Activated CD8-positive, alpha-beta T cell treated with anti-CD3 and anti-CD28 coated beads, Interleukin-2, amount 10 ng/mL, durations not matched to agents 7 days and 5 days (primary cell): ENCODE data around the gene TMEM14C. TPM values are rescaled to one million over a fixed set of nuclear protein-coding genes. Genes with fewer than 3 reads are reported as not detected.
"Not testable (repeated sequence)": the region's sequence is repeated elsewhere in the genome, so short reads cannot be mapped to it uniquely, and the experiment has no call there.

Experiments used
- ATAC-seq: fragments of 150-1000 bp; cut with Tn5 transposase; one replicate; pipeline ENCODE4 v1.10.0; 2021; ENCODE audit warnings: moderate library complexity
- CTCF ChIA-PET: fragments of 350-600 bp; sonication (Branson Sonifier 250); formaldehyde crosslinking; loops from one replicate; lab custom pipeline; 2021; ENCODE audit warnings: antibody characterized with exemption; lab: Charles Lee
- POLR2A ChIA-PET: fragments of 350-600 bp; sonication (Branson Sonifier 250); formaldehyde crosslinking; loops from one replicate; lab custom pipeline; 2021; ENCODE audit warnings: antibody characterized with exemption; lab: Charles Lee
- DNase-seq: peaks from one replicate; pipeline ENCODE4 v3.0.0-alpha.2; 2020
- H3K27ac Mint-ChIP-seq: one replicate; pipeline ENCODE4 v1.8.0; 2021; ENCODE audit warnings: mild to moderate bottlenecking, mixed read lengths
- H3K27me3 Mint-ChIP-seq: one replicate; pipeline ENCODE4 v1.8.0; 2021; ENCODE audit warnings: low read depth, mixed read lengths
- H3K36me3 Mint-ChIP-seq: one replicate; pipeline ENCODE4 v1.8.0; 2021; ENCODE audit warnings: low read depth, mixed read lengths
- H3K4me1 Mint-ChIP-seq: one replicate; pipeline ENCODE4 v1.8.0; 2021; ENCODE audit warnings: low read depth, mixed read lengths
- H3K4me3 Mint-ChIP-seq: one replicate; pipeline ENCODE4 v1.8.0; 2021; ENCODE audit warnings: mild to moderate bottlenecking, mixed read lengths
- H3K9me3 Mint-ChIP-seq: one replicate; pipeline ENCODE4 v1.8.0; 2022; ENCODE audit warnings: mixed read lengths; ENCODE audit not compliant: insufficient read depth
- total RNA-seq, 2 experiments: library from RNA; stranded (reverse); gene quantifications; one replicate each; pipeline ENCODE4 v1.2.3, GENCODE V29; 2021

The TMEM14C gene
- total RNA-seq, 2 experiments from 2014 or later, result 35.9 to 39.2 TPM

- peaks cover 8% of the 10 kb centered on the region for H3K36me3 Mint-ChIP-seq
- DNase-seq (no peak), ATAC-seq (no peak)
- H3K4me1 Mint-ChIP-seq, result peaks cover 17% of the 10 kb centered on the region
- no peaks in the 10 kb centered on the region for H3K27me3 Mint-ChIP-seq
- H3K27ac Mint-ChIP-seq, result no peak overlapping the region
- ChIA-PET POLR2A (interaction anchor here (1.1 to 2.0 kb wide), 2 partner anchors 21 to 23 kb away, joined by 3 to 7 read pairs; no protein-coding TSS in a partner anchor), CTCF (interaction anchor here (1.1 to 1.4 kb wide), 2 partner anchors 17 to 21 kb away, joined by 4 to 5 read pairs; no protein-coding TSS in a partner anchor)
- no peaks in the 10 kb centered on the region for H3K9me3 Mint-ChIP-seq
- H3K4me3 Mint-ChIP-seq, result no peak overlapping the region
Measured at GRCh38 chr6:10742251-10742650, 19.4 kb downstream of the TMEM14C start.

- ChIA-PET POLR2A (no interaction called here), CTCF (interaction anchor here (1.1 kb wide), 1 partner anchor 22 kb away, joined by 4 read pairs; no protein-coding TSS in a partner anchor)
- DNase-seq (no peak), ATAC-seq (no peak)
- Mint-ChIP-seq H3K9me3 (no peaks in the 10 kb centered on the region), H3K36me3 (peaks cover 15% of the 10 kb centered on the region), H3K27ac (no peak overlapping the region), H3K4me1 (peaks cover 18% of the 10 kb centered on the region), H3K4me3 (no peak overlapping the region), H3K27me3 (no peaks in the 10 kb centered on the region)
Measured at GRCh38 chr6:10743515-10743914, 20.6 kb downstream of the TMEM14C start.

- H3K27me3 Mint-ChIP-seq, result no peaks in the 10 kb centered on the region
- H3K4me1 Mint-ChIP-seq, result peaks cover 34% of the 10 kb centered on the region
- peaks cover 22% of the 10 kb centered on the region for H3K36me3 Mint-ChIP-seq
- ATAC-seq (no peak), DNase-seq (no peak)
- no peak overlapping the region for H3K4me3 Mint-ChIP-seq
- H3K9me3 Mint-ChIP-seq, result no peaks in the 10 kb centered on the region
- no peak overlapping the region for H3K27ac Mint-ChIP-seq
- ChIA-PET POLR2A (interaction anchor here (0.5 kb wide), 1 partner anchor 93 kb away, joined by 3 read pairs; the partner anchor contains the start of gene MAK), CTCF (no interaction called here)
Measured at GRCh38 chr6:10745116-10745515, 22.2 kb downstream of the TMEM14C start.

DNA sequence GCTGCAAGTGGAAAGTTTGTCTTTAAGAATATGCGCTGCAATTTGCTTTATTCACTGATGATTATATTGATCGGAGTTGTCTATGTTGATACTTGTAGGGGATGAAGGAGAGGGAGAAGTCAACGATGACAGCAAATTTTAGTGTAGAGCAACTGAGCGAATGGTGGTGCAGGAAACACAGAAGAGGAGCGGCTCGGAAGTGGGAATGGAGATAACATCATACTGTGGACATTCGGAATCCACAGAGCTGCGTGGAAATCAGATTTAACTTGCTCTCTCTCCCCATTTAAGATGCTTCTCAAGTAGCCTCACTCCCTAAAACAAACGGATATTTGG, 24.0 kb downstream of the TMEM14C start:
- Mint-ChIP-seq H3K4me1 (peaks cover 45% of the 10 kb centered on the region), H3K27me3 (no peaks in the 10 kb centered on the region), H3K4me3 (peak overlapping the region; percentile 96), H3K27ac (peak overlapping the region; percentile 95), H3K36me3 (peaks cover 33% of the 10 kb centered on the region), H3K9me3 (no peaks in the 10 kb centered on the region)
- ChIA-PET POLR2A (interaction anchor here (0.6 to 3.9 kb wide), 7 partner anchors 9 to 219 kb away, joined by 3 to 39 read pairs (median 3); partner anchors contain the start of genes C6orf52, PAK1IP1 and TMEM14C), CTCF (interaction anchor here (0.6 to 2.1 kb wide), 9 partner anchors 13 to 268 kb away, joined by 3 to 11 read pairs (median 4); partner anchors contain the start of genes C6orf52, PAK1IP1 and TMEM14C)
- no peak for DNase-seq
- no peak for ATAC-seq

DNA sequence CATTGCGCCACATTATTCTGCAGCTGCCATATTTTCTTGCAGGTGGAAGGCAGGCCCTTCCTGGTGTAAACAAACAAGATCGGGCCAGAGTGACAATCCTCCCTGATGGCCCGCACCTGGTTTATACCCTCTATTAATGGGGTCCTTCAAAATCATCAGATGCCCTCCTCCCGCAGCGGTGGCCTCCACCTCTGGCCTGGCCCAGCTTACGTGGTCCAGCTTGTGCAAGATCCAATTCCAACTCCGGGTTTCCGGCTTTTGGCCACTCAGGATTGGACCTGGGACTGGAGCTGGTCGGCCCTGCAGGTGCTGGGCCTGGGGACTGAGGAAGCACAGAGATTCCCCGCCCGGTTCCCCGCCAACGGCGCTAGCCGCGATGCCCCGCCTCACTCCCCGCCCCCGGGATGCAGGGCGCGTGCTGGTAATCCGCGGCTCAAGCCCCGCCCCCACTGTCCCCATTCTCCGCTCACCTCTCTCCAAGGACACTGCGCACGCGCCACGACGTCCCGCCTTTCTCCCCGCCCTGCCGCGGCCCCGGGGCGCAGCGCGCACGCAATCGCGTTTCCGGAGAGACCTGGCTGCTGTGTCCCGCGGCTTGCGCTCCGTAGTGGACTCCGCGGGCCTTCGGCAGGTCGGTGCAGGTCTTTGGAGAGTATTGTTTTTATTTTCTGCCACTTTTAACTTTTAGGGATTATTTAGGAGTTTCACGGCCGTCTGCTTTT, 24.5 kb downstream of the TMEM14C start, which contains the start of gene TMEM14B:
TMEM14B (plus strand) TSS at position 555 of the 722 bp plus-strand sequence. CDS start 1,441 bp downstream, outside the sequence.
- Mint-ChIP-seq H3K4me1 (peaks cover 45% of the 10 kb centered on the region), H3K36me3 (peaks cover 31% of the 10 kb centered on the region), H3K27ac (peak within 1 kb of the TSS; percentile 95), H3K27me3 (no peaks in the 10 kb centered on the region), H3K4me3 (peak within 1 kb of the TSS; percentile 96), H3K9me3 (no peaks in the 10 kb centered on the region)
- ChIA-PET CTCF (interaction anchor here (0.6 to 2.1 kb wide), 9 partner anchors 12 to 269 kb away, joined by 3 to 11 read pairs (median 4); partner anchors contain the start of genes C6orf52, PAK1IP1 and TMEM14C), POLR2A (interaction anchor here (0.5 to 3.9 kb wide), 11 partner anchors 10 to 673 kb away, joined by 3 to 39 read pairs (median 3); partner anchors contain the start of genes C6orf52, PAK1IP1 and TMEM14C)
- ATAC-seq, result peak; percentile 97
- DNase-seq, result peak; percentile 100

DNA sequence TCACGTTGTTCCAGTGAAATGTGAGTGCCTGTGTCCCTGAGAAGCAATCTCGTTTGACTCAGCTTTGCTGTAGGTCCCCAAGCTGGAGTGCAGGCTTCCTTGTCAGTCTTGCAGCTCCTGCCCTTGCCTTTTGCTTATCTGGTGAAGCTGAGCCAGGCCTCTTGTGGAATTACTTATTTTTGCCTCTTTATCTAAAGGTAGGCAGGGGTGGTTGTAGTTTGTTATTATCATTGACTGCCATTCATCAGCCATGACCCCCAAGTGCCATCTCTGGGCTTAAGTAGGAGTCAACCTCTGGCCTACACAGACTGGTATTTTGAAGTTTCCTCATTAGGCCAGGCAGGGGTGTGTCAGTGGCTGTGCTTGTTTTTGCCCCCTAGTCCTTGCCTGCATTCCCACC, 26.9 kb downstream of the TMEM14C start:
- ATAC-seq (no peak), DNase-seq (no peak)
- Mint-ChIP-seq H3K4me3 (no peak overlapping the region), H3K36me3 (peaks cover 45% of the 10 kb centered on the region), H3K4me1 (peaks cover 45% of the 10 kb centered on the region), H3K27ac (peak overlapping the region; percentile 22), H3K27me3 (no peaks in the 10 kb centered on the region), H3K9me3 (no peaks in the 10 kb centered on the region)
- ChIA-PET POLR2A (interaction anchor here (3.9 kb wide), 1 partner anchor 29 kb away, joined by 39 read pairs; the partner anchor contains the start of gene TMEM14C), CTCF (no interaction called here)

DNA sequence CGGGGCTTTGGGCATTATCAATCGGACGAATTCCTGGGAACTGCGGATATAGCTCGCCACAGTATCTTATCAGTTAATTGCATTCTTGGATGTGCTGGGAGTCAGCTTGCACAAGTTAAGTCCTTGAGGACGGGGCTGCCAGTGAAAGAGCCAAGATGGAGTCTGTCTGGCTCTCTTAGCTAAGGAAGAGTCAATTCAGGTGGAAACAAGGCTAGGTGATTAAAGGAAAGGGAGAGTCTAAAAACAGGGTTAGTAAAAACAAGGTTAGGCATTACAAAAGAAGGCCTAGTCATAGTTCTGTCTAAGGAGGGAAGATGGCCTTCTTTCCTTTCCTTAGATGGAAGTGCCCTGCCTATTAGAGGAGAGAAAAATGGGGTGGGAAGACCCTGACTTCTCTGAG, 27.7 kb downstream of the TMEM14C start:
- H3K9me3 Mint-ChIP-seq, ATAC-seq, CTCF ChIA-PET, H3K4me3 Mint-ChIP-seq, POLR2A ChIA-PET, H3K27me3 Mint-ChIP-seq, DNase-seq: not testable (repeated sequence)
- peaks cover 41% of the 10 kb centered on the region for H3K4me1 Mint-ChIP-seq
- peak overlapping the region; percentile 2 for H3K27ac Mint-ChIP-seq
- H3K36me3 Mint-ChIP-seq, result peaks cover 53% of the 10 kb centered on the region

- ATAC-seq, CTCF ChIA-PET: not testable (repeated sequence)
Measured at GRCh38 chr6:10751757-10752156, 28.9 kb downstream of the TMEM14C start.

DNA sequence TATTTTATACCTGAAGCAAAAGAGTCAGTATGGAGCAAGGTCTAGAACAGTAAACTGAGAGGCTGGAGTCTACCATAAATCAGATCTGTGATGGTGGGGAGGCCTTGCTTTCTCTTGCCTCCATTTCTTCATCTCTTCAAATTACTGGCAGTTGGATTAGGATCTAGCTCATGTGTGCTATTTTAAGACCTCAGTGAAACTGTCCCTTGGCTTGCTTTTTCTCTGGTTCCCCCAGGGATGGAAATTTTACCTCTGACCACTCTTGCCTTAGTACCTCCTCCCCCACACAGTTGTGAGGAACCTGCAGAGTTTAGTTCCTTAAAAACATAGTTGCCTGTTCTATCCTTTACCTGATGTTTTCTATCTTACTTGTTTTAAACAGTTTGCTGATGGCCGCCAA, 33.2 kb downstream of the TMEM14C start:
- Mint-ChIP-seq H3K9me3 (no peaks in the 10 kb centered on the region), H3K36me3 (peaks cover 69% of the 10 kb centered on the region), H3K4me3 (no peak overlapping the region), H3K27ac (no peak overlapping the region), H3K27me3 (no peaks in the 10 kb centered on the region), H3K4me1 (peaks cover 11% of the 10 kb centered on the region)
- CTCF ChIA-PET, result no interaction called here
- ATAC-seq (no peak), DNase-seq (no peak)
- POLR2A ChIA-PET, result no interaction called here

More at GRCh38 chr6:10751757-10752156, 28.9 kb downstream of the TMEM14C start:
- H3K27ac Mint-ChIP-seq, H3K4me3 Mint-ChIP-seq, POLR2A ChIA-PET, H3K27me3 Mint-ChIP-seq, DNase-seq, H3K9me3 Mint-ChIP-seq: not testable (repeated sequence)
- Mint-ChIP-seq H3K36me3 (peaks cover 64% of the 10 kb centered on the region), H3K4me1 (peaks cover 31% of the 10 kb centered on the region)

- DNase-seq, result no peak
- no peaks in the 10 kb centered on the region for H3K27me3 Mint-ChIP-seq
- H3K27ac Mint-ChIP-seq, result no peak overlapping the region
- no peak overlapping the region for H3K4me3 Mint-ChIP-seq
- ChIA-PET POLR2A (no interaction called here), CTCF (interaction anchor here (0.6 to 2.1 kb wide), 11 partner anchors 11 to 1316 kb away, joined by 3 to 6 read pairs (median 4); partner anchors contain the start of gene TMEM14B)
- ATAC-seq, result peak; percentile 58
- peaks cover 5% of the 10 kb centered on the region for H3K4me1 Mint-ChIP-seq
- H3K9me3 Mint-ChIP-seq, result no peaks in the 10 kb centered on the region
- peaks cover 63% of the 10 kb centered on the region for H3K36me3 Mint-ChIP-seq
Measured at GRCh38 chr6:10759312-10759839, 36.5 kb downstream of the TMEM14C start.

GRCh38 chr6:10759884-10760329, 37.0 kb downstream of the TMEM14C start:
- Mint-ChIP-seq H3K4me1 (peaks cover 5% of the 10 kb centered on the region), H3K9me3 (no peaks in the 10 kb centered on the region), H3K27me3 (no peaks in the 10 kb centered on the region), H3K27ac (no peak overlapping the region), H3K4me3 (no peak overlapping the region), H3K36me3 (peaks cover 58% of the 10 kb centered on the region)
- DNase-seq (no peak), ATAC-seq (no peak)
- POLR2A ChIA-PET, result interaction anchor here (0.8 kb wide), 1 partner anchor 39 kb away, joined by 3 read pairs; no protein-coding TSS in a partner anchor
- CTCF ChIA-PET, result interaction anchor here (0.6 to 2.1 kb wide), 12 partner anchors 12 to 1316 kb away, joined by 3 to 6 read pairs (median 4); partner anchors contain the start of gene TMEM14B
